DMS 273 (cell line): ENCODE results near the gene DNAH2.

ENCODE experiments used
- DNase-seq: peaks from one replicate; lab custom pipeline; 2025; ENCODE audit not compliant: unreplicated experiment; lab: John Stamatoyannopoulos, UW

Gene DNAH2

GRCh38 chr17:7716901-7717755 is at the start of gene DNAH2:
TSS of gene DNAH2 (plus strand) at chr17:7717744. CDS start at chr17:7719735, 1,991 bp downstream.
- peak; percentile 95 for DNase-seq

GRCh38 chr17:7668482-7668881 is 49.1 kb upstream of the DNAH2 start:
- no peak for DNase-seq

- DNase-seq = peak; percentile 59
These were observed 44.3 kb upstream of the DNAH2 start for GRCh38 chr17:7673239-7673638.

GRCh38 chr17:7674934-7675333 is 42.6 kb upstream of the DNAH2 start:
- DNase-seq = no peak

GRCh38 chr17:7676533-7676932 is 41.0 kb upstream of the DNAH2 start:
- no peak for DNase-seq

- no peak for DNase-seq
These were observed 40.0 kb upstream of the DNAH2 start for GRCh38 chr17:7677388-7678067.

GRCh38 chr17:7684851-7685532 is 32.6 kb upstream of the DNAH2 start:
- no peak for DNase-seq

- DNase-seq = peak; percentile 92
These were observed 31.9 kb upstream of the DNAH2 start for GRCh38 chr17:7685533-7686221.

GRCh38 chr17:7686222-7687071 is 31.1 kb upstream of the DNAH2 start:
- peak; percentile 90 for DNase-seq

GRCh38 chr17:7687072-7687907 is 30.3 kb upstream of the DNAH2 start, which contains the start of gene TP53:
TSS of gene TP53 (minus strand) at chr17:7687490. CDS start at chr17:7676594, 10,896 bp downstream.
- peak; percentile 94 for DNase-seq

- DNase-seq = peak; percentile 99
These were observed 29.4 kb upstream of the DNAH2 start, which contains the start of gene WRAP53 for GRCh38 chr17:7687908-7688807. TSS of gene WRAP53 (plus strand) at chr17:7688477. CDS start at chr17:7688649, 172 bp downstream.

GRCh38 chr17:7688808-7689316 is 28.7 kb upstream of the DNAH2 start:
- DNase-seq = no peak

GRCh38 chr17:7695586-7695985 is 22.0 kb upstream of the DNAH2 start:
- DNase-seq = no peak

- no peak for DNase-seq
These were observed 19.5 kb upstream of the DNAH2 start for GRCh38 chr17:7697828-7698588.

- no peak for DNase-seq
These were observed 17.0 kb upstream of the DNAH2 start for GRCh38 chr17:7700510-7700909.

- no peak for DNase-seq
These were observed 15.9 kb upstream of the DNAH2 start for GRCh38 chr17:7701681-7702080.

GRCh38 chr17:7702776-7703175 is 14.8 kb upstream of the DNAH2 start:
- DNase-seq = no peak
